IMR-90 (cell line): ENCODE data around the gene KLK13. TPM values are rescaled to one million over a fixed set of nuclear protein-coding genes. Genes with fewer than 3 reads are reported as not detected.

Experiments
- ATAC-seq: fragments of 200-7000 bp; cut with Tn5 transposase; 2 replicates; pipeline ENCODE4 v1.9.1; 2020; ENCODE audit warnings: low read depth, mild to moderate bottlenecking, moderate library complexity
- BruUV-seq: library from RNA; stranded (reverse); fragments of 400-500 nt; replicated peaks from 2 replicates; lab custom pipeline; 2021; lab: Mats Ljungman, UMichigan
- CTCF ChIA-PET: fragments of 300-600 bp; formaldehyde crosslinking; extraction: SDS; loops from one replicate; lab custom pipeline; 2021; ENCODE audit warnings: antibody characterized with exemption; lab: Yijun Ruan, JAX
- POLR2A ChIA-PET: fragments of 300-600 bp; sonication (Branson Sonifier 250); formaldehyde crosslinking; loops from one replicate; lab custom pipeline; 2022; ENCODE audit warnings: antibody characterized with exemption; ENCODE audit not compliant: unreplicated experiment; lab: Charles Lee
- DNase-seq: peaks from one replicate; pipeline ENCODE4 v3.0.0; 2013
- H2AFZ ChIP-seq: replicated peaks from 2 replicates; pipeline ENCODE3; 2013; ENCODE audit warnings: low read length, mild to moderate bottlenecking; ENCODE audit not compliant: poor library complexity
- H2AK5ac ChIP-seq: 2 replicates; pipeline ENCODE4 v1.6.1; 2013; ENCODE audit warnings: low read depth, low read length, inconsistent platforms
- H2AK9ac ChIP-seq: replicated peaks from 2 replicates; pipeline ENCODE3; 2013; ENCODE audit warnings: mild to moderate bottlenecking, low read depth, low read length, moderate library complexity; ENCODE audit not compliant: poor library complexity
- H2BK120ac ChIP-seq: 2 replicates; pipeline ENCODE4 v1.6.1; 2013; ENCODE audit warnings: low read depth, low read length, inconsistent platforms
- H2BK15ac ChIP-seq: 3 replicates; pipeline ENCODE4 v1.6.1; 2013; ENCODE audit warnings: low read depth, low read length, inconsistent platforms
- H2BK20ac ChIP-seq: 2 replicates; pipeline ENCODE4 v1.6.1; 2013; ENCODE audit warnings: low read depth, mild to moderate bottlenecking, inconsistent platforms, low read length, moderate library complexity
- H2BK5ac ChIP-seq: 2 replicates; pipeline ENCODE4 v1.6.1; 2013; ENCODE audit warnings: mild to moderate bottlenecking, low read depth, low read length, inconsistent platforms; ENCODE audit not compliant: poor library complexity, severe bottlenecking
- H3K14ac ChIP-seq: replicated peaks from 2 replicates; pipeline ENCODE4 v1.6.1; 2013; ENCODE audit warnings: low read depth, low read length, inconsistent platforms
- H3K18ac ChIP-seq: 2 replicates; pipeline ENCODE4 v1.6.1; 2013; ENCODE audit warnings: low read depth, low read length, control low read depth
- H3K23ac ChIP-seq: 2 replicates; pipeline ENCODE4 v1.6.1; 2013; ENCODE audit warnings: low read depth, low read length, inconsistent platforms
- H3K27ac ChIP-seq: 2 replicates; pipeline ENCODE4 v1.5.1; 2013; ENCODE audit warnings: mild to moderate bottlenecking, control low read depth, low read length; ENCODE audit not compliant: insufficient read depth
- H3K27me3 ChIP-seq: 2 replicates; pipeline ENCODE4 v1.6.1; 2013; ENCODE audit warnings: low read length; ENCODE audit not compliant: control insufficient read depth, insufficient read depth
- H3K36me3 ChIP-seq: 2 replicates; pipeline ENCODE4 v1.6.1; 2013; ENCODE audit warnings: low read length, mixed read lengths; ENCODE audit not compliant: control insufficient read depth, insufficient read depth
- H3K4ac ChIP-seq: 2 replicates; pipeline ENCODE4 v1.6.1; 2013; ENCODE audit warnings: low read depth, low read length, inconsistent platforms
- H3K4me1 ChIP-seq: 2 replicates; pipeline ENCODE4 v1.6.1; 2013; ENCODE audit warnings: low read length, mixed read lengths; ENCODE audit not compliant: control insufficient read depth, insufficient read depth
- H3K4me2 ChIP-seq: 2 replicates; pipeline ENCODE4 v1.6.1; 2013; ENCODE audit warnings: low read depth, mild to moderate bottlenecking, control low read depth, low read length, moderate library complexity
- H3K4me3 ChIP-seq: 2 replicates; pipeline ENCODE4 v1.5.1; 2013; ENCODE audit warnings: low read depth, mild to moderate bottlenecking, control low read depth, low read length, moderate library complexity; ENCODE audit not compliant: insufficient read depth
- H3K56ac ChIP-seq: 2 replicates; pipeline ENCODE4 v1.6.1; 2013; ENCODE audit warnings: low read length, inconsistent platforms; ENCODE audit not compliant: insufficient read depth; ENCODE audit errors: extremely low read depth
- H3K79me1 ChIP-seq, 2 experiments: 2 replicates each; pipeline ENCODE4 v1.6.1; 2013; ENCODE audit warnings: low read length in 2 of 2, inconsistent platforms in 1 of 2, low read depth in 1 of 2
- H3K9ac ChIP-seq: 2 replicates; pipeline ENCODE4 v1.6.1; 2013; ENCODE audit warnings: low read depth, low read length, control low read depth
- H3K9me1 ChIP-seq: 2 replicates; pipeline ENCODE4 v1.6.1; 2013; ENCODE audit warnings: low read length, inconsistent platforms; ENCODE audit not compliant: insufficient read depth
- H3K9me3 ChIP-seq: 2 replicates; pipeline ENCODE4 v1.6.1; 2013; ENCODE audit warnings: low read length; ENCODE audit not compliant: control insufficient read depth, insufficient read depth
- H4K20me1 ChIP-seq: 2 replicates; pipeline ENCODE4 v1.6.1; 2013; ENCODE audit warnings: low read length, inconsistent platforms; ENCODE audit not compliant: insufficient read depth
- H4K5ac ChIP-seq: 2 replicates; pipeline ENCODE4 v1.6.1; 2013; ENCODE audit warnings: mild to moderate bottlenecking, low read depth, low read length, control low read depth
- H4K8ac ChIP-seq, 2 experiments: 2 replicates each; pipeline ENCODE4 v1.6.1; 2013; ENCODE audit warnings: low read depth in 2 of 2, low read length in 2 of 2, control low read depth in 1 of 2, inconsistent platforms in 1 of 2
- H4K91ac ChIP-seq: 2 replicates; pipeline ENCODE4 v1.6.1; 2013; ENCODE audit warnings: low read depth, low read length, inconsistent platforms; ENCODE audit not compliant: insufficient read depth
- BHLHE40 ChIP-seq: fragments of 150-350 bp; IDR thresholded peaks from 2 replicates; pipeline ENCODE4 v1.6.1; 2016; ENCODE audit warnings: mild to moderate bottlenecking, low read depth, low read length
- CEBPB ChIP-seq: IDR thresholded peaks from 2 replicates; pipeline ENCODE4 v1.6.1; 2012; ENCODE audit warnings: low read depth, low read length, improper control_type of control experiment
- CHD1 ChIP-seq: IDR thresholded peaks from 2 replicates; pipeline ENCODE4 v1.6.1; 2012; ENCODE audit warnings: low read depth, low read length, improper control_type of control experiment
- MAFK ChIP-seq: IDR thresholded peaks from 2 replicates; pipeline ENCODE4 v1.6.1; 2012; ENCODE audit warnings: low read depth, low read length, improper control_type of control experiment
- MXI1 ChIP-seq: IDR thresholded peaks from 2 replicates; pipeline ENCODE4 v1.6.1; 2012; ENCODE audit warnings: low read depth, mild to moderate bottlenecking, low read length, moderate library complexity, borderline replicate concordance
- NFE2L2 ChIP-seq: fragments of 150-350 bp; IDR thresholded peaks from 2 replicates; pipeline ENCODE4 v1.6.1; 2016; ENCODE audit warnings: low read depth, mild to moderate bottlenecking, low read length
- POLR2A ChIP-seq: IDR thresholded peaks from 2 replicates; pipeline ENCODE4 v1.6.1; 2012; ENCODE audit warnings: mild to moderate bottlenecking, low read depth, low read length
- RAD21 ChIP-seq: IDR thresholded peaks from 2 replicates; pipeline ENCODE4 v1.6.1; 2012; ENCODE audit warnings: low read length, improper control_type of control experiment
- RCOR1 ChIP-seq: IDR thresholded peaks from 2 replicates; pipeline ENCODE4 v1.6.1; 2012; ENCODE audit warnings: mild to moderate bottlenecking, low read length, improper control_type of control experiment; ENCODE audit not compliant: insufficient replicate concordance
- RFX5 ChIP-seq: IDR thresholded peaks from 2 replicates; pipeline ENCODE4 v1.8.0; 2012; ENCODE audit warnings: low read depth, mild to moderate bottlenecking, low read length, moderate library complexity
- USF2 ChIP-seq: fragments of 150-350 bp; IDR thresholded peaks from 2 replicates; pipeline ENCODE4 v1.6.1; 2017; ENCODE audit warnings: mild to moderate bottlenecking, antibody characterized with exemption, low read length, low read depth
- WGBS, 2 experiments: methylation state at CpG; one replicate each; pipeline versions ENCODE4 v1.1.5 to v1.1.7; 2013; ENCODE audit warnings: missing lambda C conversion rate in 2 of 2; ENCODE audit not compliant: insufficient read length in 1 of 2; ENCODE audit errors: extremely low coverage in 2 of 2; 5-methylcytosine and 5-hydroxymethylcytosine counted together
- dilution Hi-C: fragments of 300-500 bp; cut with HindIII; formaldehyde crosslinking; loops from one replicate; pipeline ENCODE4 v1.14.3; 2018; ENCODE audit warnings: low sequenced_read_pairs; ENCODE audit not compliant: unreplicated experiment
- in situ Hi-C: fragments of 300-500 bp; cut with MboI; formaldehyde crosslinking; loops from 3 replicates; pipeline ENCODE4 v1.14.3; 2019; ENCODE audit warnings: low sequenced_read_pairs, inconsistent platforms, mixed read lengths
- intact Hi-C: fragments of 100-400 bp; cut with micrococcal nuclease; formaldehyde crosslinking; loops from 2 replicates; pipeline ENCODE4 v1.10.0; 2022
- polyA plus RNA-seq, 3 experiments: library from polyadenylated mRNA; depleted of rRNA; stranded (reverse); fragments of >200 nt; gene quantifications; 2 replicates each; pipeline ENCODE4 v1.2.3, GENCODE V29; 2012; ENCODE audit warnings: low replicate concordance in 1 of 3
- total RNA-seq: library from RNA; depleted of rRNA; stranded (reverse); fragments of >200 nt; gene quantifications from 2 replicates; pipeline ENCODE4 v1.2.3, GENCODE V29; 2012

Gene KLK13
- total and polyA plus RNA-seq, 2 of the 4 experiments (the other 2 are of a cell fraction), result not detected

GRCh38 chr19:51093510-51094345 is 28.8 kb upstream of the KLK13 start:
- Histone ChIP-seq H3K9ac (no peak overlapping the region), H3K9me1 (no peaks in the 10 kb centered on the region), H3K36me3 (peaks cover 6% of the 10 kb centered on the region), H3K4me2 (no peak overlapping the region), H2AK9ac (peak overlapping the region; percentile 34), H3K18ac (no peak overlapping the region), H2BK120ac (no peak overlapping the region), H3K9me3 (no peaks in the 10 kb centered on the region), H3K14ac (no peak overlapping the region), H2BK20ac (no peak overlapping the region), H4K8ac (no peak overlapping the region), H2AFZ (no peak overlapping the region), H3K4me3 (no peak overlapping the region), H3K56ac (no peak overlapping the region), H3K4ac (no peak overlapping the region), H4K91ac (no peak overlapping the region), H2BK15ac (no peak overlapping the region), H3K23ac (no peak overlapping the region), H3K27ac (no peak overlapping the region), H4K20me1 (peaks cover 10% of the 10 kb centered on the region), H3K79me1 (peaks cover 0 to 10% of the 10 kb centered on the region in 2 experiments; a peak in 1 of 4 replicates), H3K27me3 (no peaks in the 10 kb centered on the region), H2AK5ac (no peak overlapping the region), H2BK5ac (no peak overlapping the region), H4K5ac (no peak overlapping the region), H3K4me1 (peaks cover 3% of the 10 kb centered on the region; the same call in 1 of the 2 replicates)
- in situ Hi-C loops, result no loop called here
- TF ChIP-seq RFX5 (no peak), NFE2L2 (no peak), RCOR1 (no peak), RAD21 (no peak), USF2 (no peak), CHD1 (no peak), MXI1 (no peak), MAFK (no peak), CEBPB (no peak), POLR2A (no peak), BHLHE40 (no peak)
- 40% methylated on average over 9 of the region's 22 CpGs; no CpG with 5 or more reads in 1 of the 2 experiments for WGBS, 2 experiments
- ATAC-seq (peak; percentile 40), DNase-seq (no peak)
- CTCF ChIA-PET, result interaction anchor here (1.0 kb wide), 1 partner anchor 72 kb away, joined by 3 read pairs; no protein-coding TSS in a partner anchor
- dilution Hi-C loops, result no loop called here
- BruUV-seq, result no TSS peak
- intact Hi-C loops, result loop anchor here (1.0 kb wide), 1 partner anchor 72 kb away; no protein-coding TSS in a partner anchor
- POLR2A ChIA-PET, result no interaction called here
